ENCODE results near the gene GPRC6A.

GRCh38 chr6:116828983-116829382, at the start of gene GPRC6A:
- TF ChIP-seq GATA2 (IDR thresholded peaks at IDR 0.05; ENCODE audit: low read depth, low read length) (no peak), GATA3 (IDR thresholded peaks at IDR 0.05; ENCODE audit: low read depth, low read length) (no peak)
